ENCODE data around the gene SLC6A6. TPM values are rescaled to one million over a fixed set of nuclear protein-coding genes. Genes with fewer than 3 reads are reported as not detected.

SLC6A6 gene
- polyA plus RNA-seq, 1 of the 3 experiments (the other 2 are of a cell fraction) = 19.1 TPM

DNA sequence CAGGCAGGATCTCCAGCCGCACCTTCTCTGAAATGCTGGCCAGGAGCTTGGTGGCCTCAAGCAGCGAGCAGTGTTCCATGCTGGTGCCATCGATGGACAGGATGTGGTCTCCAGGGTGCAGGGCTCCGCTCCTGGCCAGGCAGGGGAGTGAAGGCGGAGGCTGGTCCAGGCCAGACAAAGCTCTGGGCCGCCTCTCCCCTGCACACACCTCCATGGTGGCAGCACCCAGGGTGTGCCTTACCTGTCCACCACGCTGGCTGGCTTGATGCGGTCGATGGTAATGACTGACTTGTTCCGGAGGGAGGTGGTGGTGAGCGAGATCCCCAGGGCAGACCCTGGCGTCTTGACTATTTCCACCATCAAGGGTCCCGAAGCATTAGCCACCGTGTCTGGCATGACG lies 117.7 kb downstream of the SLC6A6 start:
- Histone ChIP-seq H3K4me1 (ENCODE audit: control insufficient read depth in 1 of 2, insufficient read depth in 2 of 2, low read depth in 1 of 2, low read length in 1 of 2) (no peaks in the 10 kb centered on the region), H3F3A (replicated peaks; ENCODE audit: insufficient read depth) (no peaks in the 10 kb centered on the region), H3K9me3 (no peaks in the 10 kb centered on the region), H3K79me2 (ENCODE audit: insufficient read depth) (no peaks in the 10 kb centered on the region), H3K9me2 (no peaks in the 10 kb centered on the region), H3K4me2 (no peak overlapping the region), H4K20me1 (ENCODE audit: insufficient read depth) (no peaks in the 10 kb centered on the region), H3K9ac (no peak overlapping the region), H2AFZ (ENCODE audit: low read depth) (no peak overlapping the region), H3K27me3 (ENCODE audit: insufficient read depth) (no peaks in the 10 kb centered on the region; the same call in 1 of the 2 replicates), H3K4me3 (ENCODE audit: low read depth in 2 of 2, low read length in 1 of 2) (no peak overlapping the region), H3K36me3 (replicated peaks in 1 of 2; ENCODE audit: control insufficient read depth in 1 of 2, insufficient read depth in 2 of 2, low read length in 1 of 2) (no peaks in the 10 kb centered on the region), H3K27ac (ENCODE audit: low read depth in 2 of 2, low read length in 1 of 2) (no peak overlapping the region)
- TF ChIP-seq, protein P1, sequence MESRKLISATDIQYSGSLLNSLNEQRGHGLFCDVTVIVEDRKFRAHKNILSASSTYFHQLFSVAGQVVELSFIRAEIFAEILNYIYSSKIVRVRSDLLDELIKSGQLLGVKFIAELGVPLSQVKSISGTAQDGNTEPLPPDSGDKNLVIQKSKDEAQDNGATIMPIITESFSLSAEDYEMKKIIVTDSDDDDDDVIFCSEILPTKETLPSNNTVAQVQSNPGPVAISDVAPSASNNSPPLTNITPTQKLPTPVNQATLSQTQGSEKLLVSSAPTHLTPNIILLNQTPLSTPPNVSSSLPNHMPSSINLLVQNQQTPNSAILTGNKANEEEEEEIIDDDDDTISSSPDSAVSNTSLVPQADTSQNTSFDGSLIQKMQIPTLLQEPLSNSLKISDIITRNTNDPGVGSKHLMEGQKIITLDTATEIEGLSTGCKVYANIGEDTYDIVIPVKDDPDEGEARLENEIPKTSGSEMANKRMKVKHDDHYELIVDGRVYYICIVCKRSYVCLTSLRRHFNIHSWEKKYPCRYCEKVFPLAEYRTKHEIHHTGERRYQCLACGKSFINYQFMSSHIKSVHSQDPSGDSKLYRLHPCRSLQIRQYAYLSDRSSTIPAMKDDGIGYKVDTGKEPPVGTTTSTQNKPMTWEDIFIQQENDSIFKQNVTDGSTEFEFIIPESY (IDR thresholded peaks at IDR 0.05; ENCODE audit: borderline replicate concordance, low read depth) = no peak
- TF ChIP-seq EP300 (IDR thresholded peaks at IDR 0.05; ENCODE audit: borderline replicate concordance in 1 of 2, low read depth in 1 of 2, low read length in 1 of 2) (no peak), TAF1 (IDR thresholded peaks at IDR 0.05; ENCODE audit: borderline replicate concordance, low read depth, low read length) (no peak), FOXM1 (IDR thresholded peaks at IDR 0.05; ENCODE audit: low read depth) (no peak), NFIC (IDR thresholded peaks at IDR 0.05; ENCODE audit: borderline replicate concordance) (no peak), TEAD4 (IDR thresholded peaks at IDR 0.05; ENCODE audit: borderline replicate concordance, insufficient read depth) (no peak), TCF12 (IDR thresholded peaks at IDR 0.05) (no peak), ELF1 (IDR thresholded peaks at IDR 0.05) (no peak), GATA2 (CRISPR knock-in tag; IDR thresholded peaks at IDR 0.05) (no peak), EZH2phosphoT487 (IDR thresholded peaks at IDR 0.05; ENCODE audit: borderline replicate concordance, low read depth) (no peak), SMC3 (IDR thresholded peaks at IDR 0.05; ENCODE audit: low read depth, low read length) (no peak), POLR2AphosphoS5 (IDR thresholded peaks at IDR 0.05; ENCODE audit: low read depth, low read length) (no peak), YY1 (IDR thresholded peaks at IDR 0.05; ENCODE audit: low read depth) (no peak), NRF1 (IDR thresholded peaks at IDR 0.05; ENCODE audit: low read depth, low read length) (no peak), RCOR1 (IDR thresholded peaks at IDR 0.05; ENCODE audit: low read length) (no peak), MXI1 (IDR thresholded peaks at IDR 0.05; ENCODE audit: low read depth, low read length) (no peak), FOSL2 (IDR thresholded peaks at IDR 0.05; ENCODE audit: borderline replicate concordance, low read depth) (no peak)
- TF ChIP-seq, protein P2, sequence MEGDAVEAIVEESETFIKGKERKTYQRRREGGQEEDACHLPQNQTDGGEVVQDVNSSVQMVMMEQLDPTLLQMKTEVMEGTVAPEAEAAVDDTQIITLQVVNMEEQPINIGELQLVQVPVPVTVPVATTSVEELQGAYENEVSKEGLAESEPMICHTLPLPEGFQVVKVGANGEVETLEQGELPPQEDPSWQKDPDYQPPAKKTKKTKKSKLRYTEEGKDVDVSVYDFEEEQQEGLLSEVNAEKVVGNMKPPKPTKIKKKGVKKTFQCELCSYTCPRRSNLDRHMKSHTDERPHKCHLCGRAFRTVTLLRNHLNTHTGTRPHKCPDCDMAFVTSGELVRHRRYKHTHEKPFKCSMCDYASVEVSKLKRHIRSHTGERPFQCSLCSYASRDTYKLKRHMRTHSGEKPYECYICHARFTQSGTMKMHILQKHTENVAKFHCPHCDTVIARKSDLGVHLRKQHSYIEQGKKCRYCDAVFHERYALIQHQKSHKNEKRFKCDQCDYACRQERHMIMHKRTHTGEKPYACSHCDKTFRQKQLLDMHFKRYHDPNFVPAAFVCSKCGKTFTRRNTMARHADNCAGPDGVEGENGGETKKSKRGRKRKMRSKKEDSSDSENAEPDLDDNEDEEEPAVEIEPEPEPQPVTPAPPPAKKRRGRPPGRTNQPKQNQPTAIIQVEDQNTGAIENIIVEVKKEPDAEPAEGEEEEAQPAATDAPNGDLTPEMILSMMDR (IDR thresholded peaks at IDR 0.05) = no peak
- TF ChIP-seq, protein P3, sequence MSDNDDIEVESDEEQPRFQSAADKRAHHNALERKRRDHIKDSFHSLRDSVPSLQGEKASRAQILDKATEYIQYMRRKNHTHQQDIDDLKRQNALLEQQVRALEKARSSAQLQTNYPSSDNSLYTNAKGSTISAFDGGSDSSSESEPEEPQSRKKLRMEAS (IDR thresholded peaks at IDR 0.05; ENCODE audit: low read depth) = no peak
- CTCF ChIA-PET = interaction anchor here (0.5 to 5.0 kb wide), 4 partner anchors 11 to 317 kb away, joined by 3 to 38 read pairs (median 8); no protein-coding TSS in a partner anchor
- POLR2A ChIA-PET = no interaction called here
- DNase-seq = no peak
- 73% methylated on average over 13 of the region's 15 CpGs for WGBS (ENCODE audit: low lambda C conversion rate)

All from SK-N-SH (cell line).